ENCODE measurements around the gene FAM83D. TPM values are rescaled to one million over a fixed set of nuclear protein-coding genes. Genes with fewer than 3 reads are reported as not detected.

The FAM83D gene
- total RNA-seq, 3 donors from 2014 or later (not counting 1 experiment from before 2014, with no cell fraction given), result 1.1 to 2.7 (median 2.1) TPM

DNA sequence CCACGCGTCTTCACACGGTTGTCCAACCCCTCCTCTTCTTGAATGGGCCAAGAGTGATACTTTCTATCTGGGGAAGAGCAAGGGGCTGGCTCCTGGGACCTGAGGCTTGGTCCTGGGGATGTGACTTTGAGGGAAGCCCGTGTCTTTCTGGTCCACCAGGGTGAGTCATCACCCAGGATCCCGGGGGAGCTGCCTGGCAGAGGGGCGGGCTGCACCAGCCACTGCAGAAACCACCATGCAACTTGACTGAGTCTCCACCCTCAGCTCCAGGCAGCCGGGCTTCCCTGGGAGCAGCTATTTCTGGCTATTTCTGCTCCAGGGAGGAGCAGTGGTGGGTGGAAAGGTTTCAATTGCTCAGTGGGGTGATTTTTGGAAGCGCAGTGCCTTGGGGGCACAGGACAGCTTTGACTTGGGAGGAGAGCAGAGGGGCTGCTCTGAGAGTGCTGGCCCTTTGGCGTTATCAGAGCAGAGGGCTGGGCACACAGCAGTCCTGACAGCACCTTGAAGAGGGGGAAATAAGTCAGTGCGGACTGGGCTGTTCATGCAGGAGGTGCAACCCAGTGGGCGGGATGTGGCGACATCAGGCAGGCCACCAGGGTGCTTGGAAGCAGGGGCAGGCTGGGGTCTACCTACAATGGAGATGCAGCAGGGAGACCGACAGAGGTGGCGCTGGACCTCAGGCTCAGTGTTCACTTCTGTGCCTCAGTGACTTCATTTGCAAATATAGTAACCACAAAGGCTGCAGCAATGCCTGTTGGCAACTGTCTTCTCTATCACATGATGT is 45.1 kb upstream of the FAM83D start:
- peak overlapping the region; percentile 17 for H3K4me3 Mint-ChIP-seq
- ATAC-seq, result no peak
- H3K9me3 Mint-ChIP-seq, result no peaks in the 10 kb centered on the region
- peaks cover 74% of the 10 kb centered on the region for H3K4me1 ChIP-seq (ENCODE audit: control insufficient read depth, insufficient read depth, low read length)
- H3K4me1 Mint-ChIP-seq, result peaks cover 73 to 75% of the 10 kb centered on the region in 2 donors
- H3K9me3 ChIP-seq (ENCODE audit: control insufficient read depth, insufficient read depth, low read length), result no peaks in the 10 kb centered on the region
- 65% methylated on average over 14 of the region's 14 CpGs for WGBS (ENCODE audit: insufficient coverage)
- peak overlapping the region; percentile 65 for H3K27ac ChIP-seq (ENCODE audit: low read length)
- no peak for DNase-seq
- H3K36me3 Mint-ChIP-seq, result no peaks in the 10 kb centered on the region
- no peak overlapping the region for H3K4me3 ChIP-seq (ENCODE audit: low read length)
- no peaks in the 10 kb centered on the region for H3K36me3 ChIP-seq (ENCODE audit: control insufficient read depth, insufficient read depth, low read length)
- intact Hi-C loops (cut with micrococcal nuclease), result no loop called here
- no peaks in the 10 kb centered on the region for H3K27me3 Mint-ChIP-seq (ENCODE audit: low read depth in 2 of 2)
- peak overlapping the region; percentile 87 to 94 for H3K27ac Mint-ChIP-seq
- TF ChIP-seq, protein P1, sequence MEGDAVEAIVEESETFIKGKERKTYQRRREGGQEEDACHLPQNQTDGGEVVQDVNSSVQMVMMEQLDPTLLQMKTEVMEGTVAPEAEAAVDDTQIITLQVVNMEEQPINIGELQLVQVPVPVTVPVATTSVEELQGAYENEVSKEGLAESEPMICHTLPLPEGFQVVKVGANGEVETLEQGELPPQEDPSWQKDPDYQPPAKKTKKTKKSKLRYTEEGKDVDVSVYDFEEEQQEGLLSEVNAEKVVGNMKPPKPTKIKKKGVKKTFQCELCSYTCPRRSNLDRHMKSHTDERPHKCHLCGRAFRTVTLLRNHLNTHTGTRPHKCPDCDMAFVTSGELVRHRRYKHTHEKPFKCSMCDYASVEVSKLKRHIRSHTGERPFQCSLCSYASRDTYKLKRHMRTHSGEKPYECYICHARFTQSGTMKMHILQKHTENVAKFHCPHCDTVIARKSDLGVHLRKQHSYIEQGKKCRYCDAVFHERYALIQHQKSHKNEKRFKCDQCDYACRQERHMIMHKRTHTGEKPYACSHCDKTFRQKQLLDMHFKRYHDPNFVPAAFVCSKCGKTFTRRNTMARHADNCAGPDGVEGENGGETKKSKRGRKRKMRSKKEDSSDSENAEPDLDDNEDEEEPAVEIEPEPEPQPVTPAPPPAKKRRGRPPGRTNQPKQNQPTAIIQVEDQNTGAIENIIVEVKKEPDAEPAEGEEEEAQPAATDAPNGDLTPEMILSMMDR (IDR thresholded peaks at IDR 0.05), result no peak
- no peaks in the 10 kb centered on the region for H3K27me3 ChIP-seq (ENCODE audit: control insufficient read depth, insufficient read depth, low read length)

DNA sequence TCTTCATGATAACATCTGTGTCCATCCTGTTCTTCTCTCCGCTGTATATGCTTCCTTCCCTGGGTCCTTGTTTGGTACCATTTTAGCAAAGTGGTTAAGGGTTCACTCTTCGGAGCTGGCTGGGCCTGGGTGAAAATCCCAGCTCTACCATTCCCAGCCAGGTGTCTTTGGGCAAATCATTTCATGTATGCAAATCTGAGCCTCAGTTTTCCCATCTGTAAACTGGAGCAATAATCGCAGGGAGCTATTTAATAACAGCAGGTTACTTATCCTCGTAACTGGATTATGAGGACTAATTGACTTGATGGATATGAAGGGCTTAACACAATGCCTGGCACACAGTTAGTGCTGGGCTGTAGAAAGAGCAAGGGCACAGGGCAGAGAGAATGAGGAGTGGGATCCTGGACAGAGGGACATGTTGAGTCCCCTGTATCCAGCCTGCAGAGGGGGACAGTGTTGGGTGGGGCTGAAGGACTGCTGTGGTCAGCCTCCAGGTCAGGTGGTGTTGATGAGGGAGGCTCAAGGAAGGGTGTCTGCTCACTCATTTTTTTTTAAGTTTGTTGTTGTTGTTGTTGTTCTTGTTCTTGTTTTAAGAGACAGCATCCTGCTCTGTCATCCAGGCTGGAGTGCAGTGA is 44.3 kb upstream of the FAM83D start:
- H3K36me3 ChIP-seq (ENCODE audit: control insufficient read depth, insufficient read depth, low read length), result no peaks in the 10 kb centered on the region
- DNase-seq, result no peak
- Mint-ChIP-seq H3K4me1 (peaks cover 70 to 72% of the 10 kb centered on the region in 2 donors), H3K4me3 (peak overlapping the region; percentile 65), H3K9me3 (no peaks in the 10 kb centered on the region), H3K27ac (peak overlapping the region; percentile 87 to 94), H3K36me3 (no peaks in the 10 kb centered on the region), H3K27me3 (ENCODE audit: low read depth in 2 of 2) (no peaks in the 10 kb centered on the region)
- no peaks in the 10 kb centered on the region for H3K27me3 ChIP-seq (ENCODE audit: control insufficient read depth, insufficient read depth, low read length)
- H3K9me3 ChIP-seq (ENCODE audit: control insufficient read depth, insufficient read depth, low read length), result no peaks in the 10 kb centered on the region
- 95% methylated on average over 4 of the region's 4 CpGs for WGBS (ENCODE audit: insufficient coverage)
- no peak overlapping the region for H3K4me3 ChIP-seq (ENCODE audit: low read length)
- H3K27ac ChIP-seq (ENCODE audit: low read length), result peak overlapping the region; percentile 65
- TF ChIP-seq, protein P1 (IDR thresholded peaks at IDR 0.05), result no peak
- intact Hi-C loops (cut with micrococcal nuclease), result no loop called here
- ATAC-seq, result no peak
- peaks cover 70% of the 10 kb centered on the region for H3K4me1 ChIP-seq (ENCODE audit: control insufficient read depth, insufficient read depth, low read length)

DNA sequence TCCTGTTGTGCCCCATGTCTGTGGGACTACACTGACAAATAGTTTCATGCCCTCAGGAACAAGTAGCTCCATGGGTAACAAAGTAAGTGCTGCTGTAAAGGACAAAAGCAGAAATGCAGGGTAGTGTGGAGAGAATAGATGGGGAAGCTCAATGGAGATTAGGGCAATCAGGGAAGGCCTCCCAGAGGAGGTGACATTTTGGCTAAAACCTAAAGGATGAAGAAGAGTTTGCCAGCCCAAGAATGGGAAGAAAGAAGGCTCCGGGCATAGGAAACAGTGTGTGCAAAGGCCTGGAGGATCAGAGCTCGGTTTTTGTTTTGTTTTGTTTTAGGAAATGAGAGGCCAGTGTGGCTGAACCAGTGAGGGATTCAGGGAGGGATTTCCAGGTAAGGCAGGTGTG is 43.6 kb upstream of the FAM83D start:
- Mint-ChIP-seq H3K9me3 (no peaks in the 10 kb centered on the region), H3K4me3 (peak overlapping the region; percentile 65), H3K36me3 (no peaks in the 10 kb centered on the region), H3K27ac (peak overlapping the region; percentile 87 to 94), H3K27me3 (ENCODE audit: low read depth in 2 of 2) (no peaks in the 10 kb centered on the region), H3K4me1 (peaks cover 70 to 72% of the 10 kb centered on the region in 2 donors)
- no peak for ATAC-seq
- Histone ChIP-seq H3K4me1 (ENCODE audit: control insufficient read depth, insufficient read depth, low read length) (peaks cover 66% of the 10 kb centered on the region), H3K27me3 (ENCODE audit: control insufficient read depth, insufficient read depth, low read length) (no peaks in the 10 kb centered on the region), H3K27ac (ENCODE audit: low read length) (peak overlapping the region; percentile 65), H3K4me3 (ENCODE audit: low read length) (no peak overlapping the region), H3K9me3 (ENCODE audit: control insufficient read depth, insufficient read depth, low read length) (no peaks in the 10 kb centered on the region), H3K36me3 (ENCODE audit: control insufficient read depth, insufficient read depth, low read length) (no peaks in the 10 kb centered on the region)
- TF ChIP-seq, protein P1 (IDR thresholded peaks at IDR 0.05), result no peak
- 78% methylated on average over 2 of the region's 2 CpGs for WGBS (ENCODE audit: insufficient coverage)
- intact Hi-C loops (cut with micrococcal nuclease), result no loop called here
- DNase-seq, result no peak
